KBM-7 (cell line): ENCODE results near the gene IL9.

Experiments used
- DNase-seq: peaks from one replicate; pipeline ENCODE4 v3.0.0-alpha.2; 2015
- in situ Hi-C: fragments of 300-500 bp; cut with MboI; formaldehyde crosslinking; loops from 2 replicates; pipeline ENCODE4 v1.14.3; 2020; ENCODE audit warnings: low sequenced_read_pairs, low pct_unique_long_range_greater_than_20kb, mixed read lengths

The IL9 gene

DNA sequence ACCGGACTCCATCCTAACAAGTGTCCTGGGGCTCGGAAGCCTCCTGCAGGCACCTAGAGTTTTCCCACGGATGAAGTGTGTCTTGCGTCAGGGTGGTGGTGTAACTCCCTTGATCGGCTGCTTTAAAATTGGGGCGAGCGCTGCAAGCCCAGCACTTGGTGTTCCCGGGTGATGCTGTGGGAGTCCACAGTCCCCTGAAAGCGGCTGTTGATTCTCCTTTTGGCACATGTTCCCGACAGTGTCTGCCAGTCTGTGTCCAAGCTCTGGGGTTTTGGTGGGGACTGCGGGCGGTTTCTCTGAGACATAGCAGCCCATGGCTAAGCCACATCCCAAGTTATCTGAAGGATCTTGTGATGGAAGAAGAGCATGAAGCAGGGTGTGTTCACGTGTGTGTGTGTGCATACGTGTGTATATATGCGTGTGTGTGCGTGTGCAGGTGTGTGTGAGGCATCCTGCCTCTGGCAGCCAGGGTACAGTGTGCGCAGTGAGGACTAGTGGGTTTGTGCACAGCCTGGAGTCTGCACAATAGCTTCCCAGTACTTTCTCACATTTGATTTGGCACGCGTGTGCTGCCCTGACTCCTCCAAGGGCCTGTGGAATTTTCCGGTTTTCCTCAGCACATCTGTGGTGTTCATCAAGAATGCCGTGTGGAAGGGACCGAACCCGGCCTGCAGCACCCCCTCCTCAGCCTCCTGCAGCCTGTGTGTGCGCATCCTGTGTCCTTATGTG, 44.3 kb downstream of the IL9 start:
- in situ Hi-C loops: no loop called here

GRCh38 chr5:135850671-135851070, 45.0 kb downstream of the IL9 start:
- no peak for DNase-seq
- in situ Hi-C loops: no loop called here

More for the DNA sequence above, 44.3 kb downstream of the IL9 start:
- DNase-seq: no peak

DNA sequence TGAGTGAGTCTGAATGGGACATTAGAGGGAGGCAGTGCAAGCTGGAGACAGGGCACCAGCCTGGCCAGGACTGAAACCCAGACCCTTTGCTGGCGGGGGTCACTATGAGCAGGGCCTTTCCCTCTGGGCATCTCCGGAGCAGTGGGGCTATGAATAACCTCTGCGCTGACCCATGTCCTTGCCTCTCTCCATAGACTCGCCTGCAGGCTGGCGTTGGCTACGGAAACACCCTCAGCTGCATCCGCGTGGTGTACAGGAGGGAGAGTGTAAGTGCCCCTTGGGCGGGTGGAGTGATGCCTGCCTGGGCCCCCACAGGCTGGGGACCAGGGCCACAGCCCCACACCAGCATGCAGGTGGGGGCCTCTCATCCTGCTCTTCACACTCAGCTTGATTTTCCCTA, 45.4 kb downstream of the IL9 start:
- in situ Hi-C loops: no loop called here
- no peak for DNase-seq

DNA sequence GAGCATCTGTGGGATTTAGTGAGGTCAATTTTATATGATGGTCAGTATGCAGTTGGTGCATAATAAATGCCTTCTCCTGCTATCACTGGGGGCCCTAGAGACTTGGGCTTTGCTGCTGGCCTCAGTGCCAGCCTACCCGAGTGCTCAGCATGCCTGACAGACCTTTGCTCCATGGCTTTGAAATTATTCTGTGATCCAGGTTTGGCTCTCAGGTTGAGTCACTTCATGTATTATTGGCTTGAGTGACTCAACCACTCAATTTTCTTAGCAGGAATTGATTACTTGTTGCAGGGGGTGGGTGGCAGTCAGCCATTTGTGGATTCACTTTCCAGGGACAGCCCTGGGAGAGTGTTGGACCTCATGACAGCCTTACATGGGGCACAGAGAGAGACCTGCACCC, 47.7 kb downstream of the IL9 start:
- in situ Hi-C loops: no loop called here
- DNase-seq: no peak

- in situ Hi-C loops: no loop called here
- no peak for DNase-seq
Observed at GRCh38 chr5:135846311-135846710, 49.3 kb downstream of the IL9 start.

DNA sequence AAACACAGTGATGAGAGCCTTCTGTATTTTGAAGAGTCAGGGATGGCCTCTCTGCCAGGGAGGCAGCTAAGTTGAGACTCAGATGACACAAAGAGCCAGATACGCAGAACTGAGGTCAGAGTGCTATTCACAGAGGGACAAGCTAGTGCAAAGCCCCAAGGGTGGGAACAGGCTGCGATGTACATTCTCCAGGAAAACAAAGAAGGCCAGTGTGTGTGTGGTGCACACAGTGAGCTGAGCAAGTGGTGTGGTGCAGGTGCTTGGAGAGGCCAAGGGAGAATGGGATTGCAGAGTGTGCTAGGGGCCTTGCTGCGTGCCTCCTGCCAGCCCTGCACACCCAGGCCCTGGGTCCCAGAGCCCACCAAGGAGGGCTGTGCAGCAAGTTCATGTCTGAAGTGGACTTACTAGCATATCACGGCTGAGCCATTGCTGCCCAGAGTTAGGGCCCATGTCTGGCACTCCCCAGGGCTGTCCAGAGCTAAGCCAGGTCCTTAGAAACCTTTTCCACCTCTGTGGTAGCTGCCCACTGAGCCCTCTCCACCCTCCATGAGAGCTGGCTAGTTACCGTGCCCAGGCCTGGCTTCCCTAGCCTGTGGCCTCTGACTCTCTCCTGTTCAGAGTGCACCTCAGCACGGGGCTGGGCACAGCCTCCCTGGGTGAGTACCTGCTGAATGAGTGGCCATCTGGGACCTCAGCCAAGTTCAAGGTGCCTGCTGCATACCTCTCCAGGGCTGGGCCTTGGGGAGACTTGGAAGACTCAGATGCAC, 51.9 kb downstream of the IL9 start:
- in situ Hi-C loops: no loop called here
- no peak for DNase-seq

- in situ Hi-C loops: no loop called here
- no peak for DNase-seq
Observed at GRCh38 chr5:135842737-135843136, 52.9 kb downstream of the IL9 start.
